ENCODE results near the gene FOXP1. TPM values are rescaled to one million over a fixed set of nuclear protein-coding genes. Genes with fewer than 3 reads are reported as not detected.

Gene FOXP1
- total and polyA plus RNA-seq, 8 donors = 12.3 to 215 (median 117) TPM

DNA sequence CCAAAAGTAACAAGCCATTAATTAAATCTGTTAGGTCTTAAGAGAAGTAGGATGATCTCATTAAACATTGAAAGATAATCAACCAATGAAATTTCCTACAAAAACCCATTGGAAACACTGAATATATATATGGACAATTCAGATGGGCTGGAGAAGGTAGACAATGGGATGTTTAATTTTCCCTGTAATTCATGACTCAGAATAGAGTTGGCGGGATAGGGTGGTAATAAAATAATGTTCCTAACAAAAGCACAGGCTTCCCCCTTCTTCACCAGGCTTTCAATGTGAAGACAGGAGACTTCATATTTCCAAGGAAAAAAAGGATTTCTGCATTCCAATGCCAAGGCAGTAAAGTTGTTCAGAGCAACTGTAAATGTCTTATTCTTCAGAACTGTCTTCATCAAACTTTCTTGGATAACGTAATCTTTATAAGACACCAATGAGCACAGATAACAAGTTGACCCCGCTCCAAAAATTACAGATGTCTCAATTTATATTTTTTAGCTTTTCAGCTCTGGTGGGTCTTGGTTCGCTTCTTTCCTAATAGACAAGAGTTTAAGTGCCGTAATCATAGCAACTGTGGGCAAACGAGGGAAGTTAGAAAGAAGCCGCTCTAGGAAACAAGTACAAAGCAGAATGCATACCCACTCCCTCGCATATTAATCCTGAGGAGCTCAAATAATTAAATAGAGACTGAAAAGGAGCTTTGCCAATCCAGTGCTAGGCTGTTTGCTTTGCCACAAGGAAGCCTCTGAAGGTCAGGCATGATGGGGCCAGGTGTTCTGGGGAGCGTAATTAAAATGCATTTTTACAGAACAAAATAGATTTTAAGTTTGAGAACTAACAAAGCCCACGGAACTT is 377.0 kb downstream of the FOXP1 start:
- no peak overlapping the region for H3K4me3 ChIP-seq
- peak overlapping the region; percentile 61 to 88 (median 76) for H3K27ac ChIP-seq
- 47 to 69% (median 61%) methylated on average over 10 of the region's 10 CpGs for WGBS, 5 donors
- H3K4me1 ChIP-seq = peaks cover 44 to 97% (median 76%) of the 10 kb centered on the region in 4 donors
- TF ChIP-seq EP300 (IDR thresholded peaks at IDR 0.05) (no peak), POLR2A (IDR thresholded peaks at IDR 0.05) (no peak), POLR2AphosphoS5 (IDR thresholded peaks at IDR 0.05) (no peak)
- TF ChIP-seq, protein P1, sequence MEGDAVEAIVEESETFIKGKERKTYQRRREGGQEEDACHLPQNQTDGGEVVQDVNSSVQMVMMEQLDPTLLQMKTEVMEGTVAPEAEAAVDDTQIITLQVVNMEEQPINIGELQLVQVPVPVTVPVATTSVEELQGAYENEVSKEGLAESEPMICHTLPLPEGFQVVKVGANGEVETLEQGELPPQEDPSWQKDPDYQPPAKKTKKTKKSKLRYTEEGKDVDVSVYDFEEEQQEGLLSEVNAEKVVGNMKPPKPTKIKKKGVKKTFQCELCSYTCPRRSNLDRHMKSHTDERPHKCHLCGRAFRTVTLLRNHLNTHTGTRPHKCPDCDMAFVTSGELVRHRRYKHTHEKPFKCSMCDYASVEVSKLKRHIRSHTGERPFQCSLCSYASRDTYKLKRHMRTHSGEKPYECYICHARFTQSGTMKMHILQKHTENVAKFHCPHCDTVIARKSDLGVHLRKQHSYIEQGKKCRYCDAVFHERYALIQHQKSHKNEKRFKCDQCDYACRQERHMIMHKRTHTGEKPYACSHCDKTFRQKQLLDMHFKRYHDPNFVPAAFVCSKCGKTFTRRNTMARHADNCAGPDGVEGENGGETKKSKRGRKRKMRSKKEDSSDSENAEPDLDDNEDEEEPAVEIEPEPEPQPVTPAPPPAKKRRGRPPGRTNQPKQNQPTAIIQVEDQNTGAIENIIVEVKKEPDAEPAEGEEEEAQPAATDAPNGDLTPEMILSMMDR (IDR thresholded peaks at IDR 0.05) = no peak
- no peak for DNase-seq
- H3K9me3 ChIP-seq = no peaks in the 10 kb centered on the region
- intact Hi-C loops (cut with DNase I; ENCODE audit: low total_unique reads) = no loop called here
- H3K36me3 ChIP-seq = no peaks in the 10 kb centered on the region
- no peaks in the 10 kb centered on the region for H3K27me3 ChIP-seq

GRCh38 chr3:71203727-71204488 is 379.6 kb downstream of the FOXP1 start:
- intact Hi-C loops (cut with DNase I; ENCODE audit: low total_unique reads) = no loop called here
- WGBS, 5 donors = 49 to 76% (median 59%) methylated on average over 4 of the region's 4 CpGs
- H3K27me3 ChIP-seq = no peaks in the 10 kb centered on the region

GRCh38 chr3:71202848-71203533 is 380.5 kb downstream of the FOXP1 start:
- Histone ChIP-seq H3K4me1 (peaks cover 27 to 67% (median 50%) of the 10 kb centered on the region in 4 donors), H3K36me3 (no peaks in the 10 kb centered on the region), H3K4me3 (no peak overlapping the region), H3K27me3 (no peaks in the 10 kb centered on the region), H3K27ac (peak overlapping the region in 4 of 5 donors; percentile 17 to 61 (median 46)), H3K9me3 (no peaks in the 10 kb centered on the region)
- 40 to 56% (median 47%) methylated on average over 5 of the region's 5 CpGs for WGBS, 5 donors
- peak in 1 of 2 donors; percentile 43 for DNase-seq
- intact Hi-C loops (cut with DNase I; ENCODE audit: low total_unique reads) = no loop called here
- no peak for TF ChIP-seq EP300 (IDR thresholded peaks at IDR 0.05)
- TF ChIP-seq, protein P1 (IDR thresholded peaks at IDR 0.05) = no peak

More at GRCh38 chr3:71203727-71204488, 379.6 kb downstream of the FOXP1 start:
- Histone ChIP-seq H3K9me3 (no peaks in the 10 kb centered on the region), H3K4me3 (no peak overlapping the region), H3K4me1 (peaks cover 36 to 76% (median 59%) of the 10 kb centered on the region in 4 donors), H3K27ac (peak overlapping the region in 3 of 5 donors; percentile 13 to 61 (median 39)), H3K36me3 (no peaks in the 10 kb centered on the region)
- TF ChIP-seq POLR2AphosphoS5 (IDR thresholded peaks at IDR 0.05) = no peak
- no peak for TF ChIP-seq EP300 (IDR thresholded peaks at IDR 0.05)
- TF ChIP-seq, protein P1 (IDR thresholded peaks at IDR 0.05) = no peak
- no peak for TF ChIP-seq POLR2A (IDR thresholded peaks at IDR 0.05)
- DNase-seq = no peak

DNA sequence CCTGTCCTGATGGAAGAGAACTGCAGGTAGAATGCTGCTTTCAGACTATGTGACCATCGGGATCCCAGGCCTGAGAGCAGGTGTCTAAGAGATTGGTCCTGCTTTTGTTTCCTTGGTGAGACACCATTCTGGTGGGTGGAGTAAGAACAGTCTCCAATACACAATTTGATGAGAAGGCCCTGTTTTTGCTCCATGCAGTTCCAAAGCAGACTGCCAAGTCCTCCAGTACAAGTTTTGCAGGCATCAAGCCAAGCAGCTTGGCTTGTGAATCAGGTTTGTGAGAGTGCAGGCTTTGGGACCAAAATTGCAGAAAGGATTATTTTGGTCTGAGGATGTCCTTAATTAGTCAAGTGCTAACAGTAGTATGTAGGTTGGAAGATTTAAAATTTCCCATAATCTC is 381.6 kb downstream of the FOXP1 start:
- no peak for TF ChIP-seq EP300 (IDR thresholded peaks at IDR 0.05)
- no peak for TF ChIP-seq POLR2AphosphoS5 (IDR thresholded peaks at IDR 0.05)
- no peaks in the 10 kb centered on the region for H3K27me3 ChIP-seq
- H3K36me3 ChIP-seq = no peaks in the 10 kb centered on the region
- WGBS, 5 donors = 21 to 43% (median 32%) methylated on average over 1 of the region's 1 CpG
- intact Hi-C loops (cut with DNase I; ENCODE audit: low total_unique reads) = no loop called here
- H3K27ac ChIP-seq = peak overlapping the region in 4 of 5 donors; percentile 17 to 61 (median 46)
- no peak overlapping the region for H3K4me3 ChIP-seq
- no peaks in the 10 kb centered on the region for H3K9me3 ChIP-seq
- H3K4me1 ChIP-seq = peaks cover 18 to 61% (median 41%) of the 10 kb centered on the region in 4 donors
- peak; percentile 69 to 89 for DNase-seq
